ENCODE measurements around the gene NSD2. TPM values are rescaled to one million over a fixed set of nuclear protein-coding genes. Genes with fewer than 3 reads are reported as not detected.
"Not testable (repeated sequence)": the region's sequence is repeated elsewhere in the genome, so short reads cannot be mapped to it uniquely, and the experiment has no call there.

The NSD2 gene
- total RNA-seq, 1 experiment from 2014 or later: 54.9 TPM

DNA sequence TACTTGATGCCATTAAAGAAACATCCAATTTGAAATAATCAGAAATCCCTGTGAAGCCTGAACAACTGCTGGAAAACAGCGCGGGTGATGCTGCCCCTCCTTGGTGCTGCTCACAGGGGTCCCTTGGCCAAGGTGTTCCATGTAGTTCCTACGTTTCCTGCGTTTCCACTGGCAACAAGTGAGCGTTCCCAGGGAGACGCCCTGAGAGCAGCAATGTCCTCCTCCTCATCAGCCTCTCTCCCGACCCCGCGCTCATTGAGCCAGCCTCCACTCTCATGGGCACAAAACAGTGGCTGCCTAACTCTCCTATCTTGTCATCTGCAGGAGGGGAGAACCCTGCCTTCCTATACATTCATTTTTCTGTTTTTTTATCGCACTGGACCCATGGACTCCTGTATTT lies 34.1 kb upstream of the NSD2 start:
- no peak overlapping the region for H3K4me3 ChIP-seq (ENCODE audit: low read length)
- no peak overlapping the region for H3K27ac ChIP-seq (ENCODE audit: low read length)
- DNase-seq: no peak
- H3K9me3 ChIP-seq (ENCODE audit: low read length): no peaks in the 10 kb centered on the region
- H3K4me1 ChIP-seq (ENCODE audit: low read length): peaks cover 20% of the 10 kb centered on the region
- H4K20me1 ChIP-seq (ENCODE audit: insufficient read depth, low read depth, low read length): no peaks in the 10 kb centered on the region
- H3K9me2 ChIP-seq (replicated peaks; ENCODE audit: insufficient read depth, low read length): no peaks in the 10 kb centered on the region
- H3K36me3 ChIP-seq (ENCODE audit: insufficient read depth, low read length): peaks cover 15% of the 10 kb centered on the region
- H3K27me3 ChIP-seq (ENCODE audit: low read length): no peaks in the 10 kb centered on the region
- no peak overlapping the region for H2AFZ ChIP-seq (ENCODE audit: low read length)
- no peak overlapping the region for H3K9ac ChIP-seq (ENCODE audit: low read length)
- H3K79me2 ChIP-seq (ENCODE audit: low read length): peaks cover 10% of the 10 kb centered on the region
- H3K4me2 ChIP-seq (ENCODE audit: low read depth, low read length, poor library complexity, severe bottlenecking): no peak overlapping the region

DNA sequence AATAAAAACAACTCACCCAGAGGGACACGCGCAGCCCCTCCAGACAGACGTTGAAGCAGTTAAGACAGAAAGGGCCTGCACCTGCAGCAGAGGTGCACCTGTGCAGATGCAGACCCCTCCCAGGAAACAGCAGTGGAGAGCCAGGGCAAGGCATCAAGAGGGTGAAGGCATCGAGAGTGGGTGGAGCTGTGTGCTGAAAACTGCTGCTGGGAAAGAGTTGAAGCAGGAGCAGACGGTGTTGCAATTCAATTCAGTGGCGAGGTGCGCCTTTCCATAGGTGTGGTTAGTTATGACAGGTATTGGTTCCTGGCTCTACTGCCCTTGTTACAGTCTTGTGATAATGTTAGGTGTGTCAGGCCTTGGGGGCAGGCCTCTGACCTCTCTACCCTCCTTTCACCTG lies 31.9 kb upstream of the NSD2 start:
- Histone ChIP-seq H3K79me2 (ENCODE audit: low read length) (peaks cover 31% of the 10 kb centered on the region), H3K4me1 (ENCODE audit: low read length) (peaks cover 7% of the 10 kb centered on the region), H3K9me2 (replicated peaks; ENCODE audit: insufficient read depth, low read length) (no peaks in the 10 kb centered on the region), H3K9me3 (ENCODE audit: low read length) (no peaks in the 10 kb centered on the region), H4K20me1 (ENCODE audit: insufficient read depth, low read depth, low read length) (no peaks in the 10 kb centered on the region), H3K4me2 (ENCODE audit: low read depth, low read length, poor library complexity, severe bottlenecking) (no peak overlapping the region), H3K4me3 (ENCODE audit: low read length) (no peak overlapping the region), H2AFZ (ENCODE audit: low read length) (no peak overlapping the region), H3K27ac (ENCODE audit: low read length) (no peak overlapping the region), H3K27me3 (ENCODE audit: low read length) (no peaks in the 10 kb centered on the region), H3K9ac (ENCODE audit: low read length) (no peak overlapping the region), H3K36me3 (ENCODE audit: insufficient read depth, low read length) (peaks cover 15% of the 10 kb centered on the region; the same call in 1 of the 2 replicates)
- DNase-seq: no peak

- Histone ChIP-seq H3K4me3 (ENCODE audit: low read length) (no peak overlapping the region), H2AFZ (ENCODE audit: low read length) (no peak overlapping the region), H4K20me1 (ENCODE audit: insufficient read depth, low read depth, low read length) (no peaks in the 10 kb centered on the region), H3K9me2 (replicated peaks; ENCODE audit: insufficient read depth, low read length) (no peaks in the 10 kb centered on the region), H3K27ac (ENCODE audit: low read length) (no peak overlapping the region), H3K27me3 (ENCODE audit: low read length) (no peaks in the 10 kb centered on the region), H3K79me2 (ENCODE audit: low read length) (peaks cover 41% of the 10 kb centered on the region), H3K9ac (ENCODE audit: low read length) (no peak overlapping the region), H3K9me3 (ENCODE audit: low read length) (no peaks in the 10 kb centered on the region), H3K36me3 (ENCODE audit: insufficient read depth, low read length) (peaks cover 17% of the 10 kb centered on the region), H3K4me2 (ENCODE audit: low read depth, low read length, poor library complexity, severe bottlenecking) (no peak overlapping the region), H3K4me1 (ENCODE audit: low read length) (no peaks in the 10 kb centered on the region)
- DNase-seq: no peak
Observed at GRCh38 chr4:1841201-1841886, 29.8 kb upstream of the NSD2 start.

DNA sequence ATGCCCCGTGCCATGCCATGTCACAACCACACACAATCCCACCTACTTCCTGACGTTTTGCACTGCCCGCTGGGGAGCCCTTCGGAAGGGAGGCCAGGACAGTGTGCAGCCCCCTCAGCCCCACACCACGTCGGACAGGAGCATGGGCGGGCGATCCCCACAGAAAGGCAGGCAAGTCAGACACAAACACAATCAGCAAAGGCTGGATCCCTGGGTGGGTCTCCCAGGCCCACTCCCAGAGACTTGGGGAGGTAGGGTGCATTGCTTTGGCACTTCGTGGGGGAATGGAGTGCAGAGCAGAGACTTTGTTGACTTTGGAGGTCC lies 29.3 kb upstream of the NSD2 start:
- Histone ChIP-seq H3K79me2 (ENCODE audit: low read length) (peaks cover 46% of the 10 kb centered on the region), H3K36me3 (ENCODE audit: insufficient read depth, low read length) (peaks cover 22% of the 10 kb centered on the region), H3K4me1 (ENCODE audit: low read length) (no peaks in the 10 kb centered on the region), H3K9me3 (ENCODE audit: low read length) (no peaks in the 10 kb centered on the region), H3K9ac (ENCODE audit: low read length) (no peak overlapping the region), H3K27me3 (ENCODE audit: low read length) (no peaks in the 10 kb centered on the region), H3K4me2 (ENCODE audit: low read depth, low read length, poor library complexity, severe bottlenecking) (no peak overlapping the region), H3K27ac (ENCODE audit: low read length) (no peak overlapping the region), H3K9me2 (replicated peaks; ENCODE audit: insufficient read depth, low read length) (no peaks in the 10 kb centered on the region), H4K20me1 (ENCODE audit: insufficient read depth, low read depth, low read length) (no peaks in the 10 kb centered on the region), H3K4me3 (ENCODE audit: low read length) (no peak overlapping the region), H2AFZ (ENCODE audit: low read length) (no peak overlapping the region)
- no peak for DNase-seq

DNA sequence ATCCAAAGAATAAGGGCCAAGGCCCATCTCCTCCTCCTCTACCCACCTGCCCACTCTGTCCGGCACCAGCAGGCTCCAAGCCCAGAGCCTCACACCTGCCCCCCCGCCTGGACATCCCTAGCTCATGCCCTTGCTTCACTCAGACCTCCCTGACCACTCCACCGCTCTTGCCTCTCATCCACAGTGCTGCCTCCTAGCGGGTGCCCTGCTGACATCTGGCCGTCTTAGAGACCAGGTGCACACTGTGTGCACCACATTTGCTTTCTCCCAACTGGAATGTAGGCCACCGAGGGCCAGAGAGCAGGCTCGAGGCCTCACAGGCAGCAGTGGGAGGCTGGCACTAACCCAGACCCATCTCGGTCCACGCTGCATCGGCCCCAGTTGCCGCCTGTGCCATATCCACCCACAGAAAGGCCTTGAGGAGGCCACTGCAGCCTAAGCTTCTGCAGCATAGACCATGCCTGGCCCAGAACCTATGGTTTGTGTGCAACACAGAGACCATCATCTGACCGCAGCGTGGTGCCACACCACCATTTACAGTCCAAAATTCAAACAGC lies 28.8 kb upstream of the NSD2 start:
- no peak overlapping the region for H3K9ac ChIP-seq (ENCODE audit: low read length)
- H3K4me2 ChIP-seq (ENCODE audit: low read depth, low read length, poor library complexity, severe bottlenecking): no peak overlapping the region
- H3K4me3 ChIP-seq (ENCODE audit: low read length): no peak overlapping the region
- peaks cover 48% of the 10 kb centered on the region for H3K79me2 ChIP-seq (ENCODE audit: low read length)
- no peaks in the 10 kb centered on the region for H3K9me2 ChIP-seq (replicated peaks; ENCODE audit: insufficient read depth, low read length)
- H3K4me1 ChIP-seq (ENCODE audit: low read length): no peaks in the 10 kb centered on the region
- H3K27me3 ChIP-seq (ENCODE audit: low read length): no peaks in the 10 kb centered on the region
- no peak overlapping the region for H2AFZ ChIP-seq (ENCODE audit: low read length)
- no peaks in the 10 kb centered on the region for H4K20me1 ChIP-seq (ENCODE audit: insufficient read depth, low read depth, low read length)
- H3K9me3 ChIP-seq (ENCODE audit: low read length): no peaks in the 10 kb centered on the region
- no peak overlapping the region for H3K27ac ChIP-seq (ENCODE audit: low read length)
- no peak for DNase-seq
- H3K36me3 ChIP-seq (ENCODE audit: insufficient read depth, low read length): peaks cover 22% of the 10 kb centered on the region

- Histone ChIP-seq H3K4me3 (ENCODE audit: low read length) (no peak overlapping the region), H3K36me3 (ENCODE audit: insufficient read depth, low read length) (peaks cover 22% of the 10 kb centered on the region), H2AFZ (ENCODE audit: low read length) (no peak overlapping the region), H4K20me1 (ENCODE audit: insufficient read depth, low read depth, low read length) (no peaks in the 10 kb centered on the region), H3K79me2 (ENCODE audit: low read length) (peaks cover 49% of the 10 kb centered on the region), H3K27me3 (ENCODE audit: low read length) (no peaks in the 10 kb centered on the region), H3K9me3 (ENCODE audit: low read length) (no peaks in the 10 kb centered on the region), H3K27ac (ENCODE audit: low read length) (no peak overlapping the region), H3K9ac (ENCODE audit: low read length) (no peak overlapping the region), H3K4me2 (ENCODE audit: low read depth, low read length, poor library complexity, severe bottlenecking) (no peak overlapping the region), H3K4me1 (ENCODE audit: low read length) (no peaks in the 10 kb centered on the region), H3K9me2 (replicated peaks; ENCODE audit: insufficient read depth, low read length) (no peaks in the 10 kb centered on the region)
- no peak for DNase-seq
Observed at GRCh38 chr4:1842993-1843448, 28.2 kb upstream of the NSD2 start.

GRCh38 chr4:1843852-1844251 lies 27.3 kb upstream of the NSD2 start:
- no peaks in the 10 kb centered on the region for H4K20me1 ChIP-seq (ENCODE audit: insufficient read depth, low read depth, low read length)
- no peak overlapping the region for H3K27ac ChIP-seq (ENCODE audit: low read length)
- H3K79me2 ChIP-seq (ENCODE audit: low read length): peaks cover 52% of the 10 kb centered on the region
- peaks cover 18% of the 10 kb centered on the region for H3K36me3 ChIP-seq (ENCODE audit: insufficient read depth, low read length)
- no peaks in the 10 kb centered on the region for H3K9me3 ChIP-seq (ENCODE audit: low read length)
- no peak for DNase-seq
- no peak overlapping the region for H3K4me2 ChIP-seq (ENCODE audit: low read depth, low read length, poor library complexity, severe bottlenecking)
- H2AFZ ChIP-seq (ENCODE audit: low read length): no peak overlapping the region
- H3K9ac ChIP-seq (ENCODE audit: low read length): no peak overlapping the region
- H3K4me1 ChIP-seq (ENCODE audit: low read length): no peaks in the 10 kb centered on the region
- no peaks in the 10 kb centered on the region for H3K9me2 ChIP-seq (replicated peaks; ENCODE audit: insufficient read depth, low read length)
- H3K4me3 ChIP-seq (ENCODE audit: low read length): no peak overlapping the region
- no peaks in the 10 kb centered on the region for H3K27me3 ChIP-seq (ENCODE audit: low read length)

GRCh38 chr4:1844618-1845017 lies 26.6 kb upstream of the NSD2 start:
- peaks cover 60% of the 10 kb centered on the region for H3K79me2 ChIP-seq (ENCODE audit: low read length)
- H4K20me1 ChIP-seq (ENCODE audit: insufficient read depth, low read depth, low read length); H3K27me3 ChIP-seq (ENCODE audit: low read length): not testable (repeated sequence)

More at GRCh38 chr4:1844618-1845017, 26.6 kb upstream of the NSD2 start:
- H3K9ac ChIP-seq (ENCODE audit: low read length); H3K4me2 ChIP-seq (ENCODE audit: low read depth, low read length, poor library complexity, severe bottlenecking); H3K4me1 ChIP-seq (ENCODE audit: low read length); H3K9me3 ChIP-seq (ENCODE audit: low read length); H2AFZ ChIP-seq (ENCODE audit: low read length); H3K4me3 ChIP-seq (ENCODE audit: low read length); H3K9me2 ChIP-seq (replicated peaks; ENCODE audit: insufficient read depth, low read length); DNase-seq; H3K27ac ChIP-seq (ENCODE audit: low read length): not testable (repeated sequence)
- H3K36me3 ChIP-seq (ENCODE audit: insufficient read depth, low read length): peaks cover 12% of the 10 kb centered on the region
